ENCODE data around the gene ASPG. TPM values are rescaled to one million over a fixed set of nuclear protein-coding genes. Genes with fewer than 3 reads are reported as not detected.

The ASPG gene
- total RNA-seq, 1 donor from 2014 or later = 1.1 TPM

DNA sequence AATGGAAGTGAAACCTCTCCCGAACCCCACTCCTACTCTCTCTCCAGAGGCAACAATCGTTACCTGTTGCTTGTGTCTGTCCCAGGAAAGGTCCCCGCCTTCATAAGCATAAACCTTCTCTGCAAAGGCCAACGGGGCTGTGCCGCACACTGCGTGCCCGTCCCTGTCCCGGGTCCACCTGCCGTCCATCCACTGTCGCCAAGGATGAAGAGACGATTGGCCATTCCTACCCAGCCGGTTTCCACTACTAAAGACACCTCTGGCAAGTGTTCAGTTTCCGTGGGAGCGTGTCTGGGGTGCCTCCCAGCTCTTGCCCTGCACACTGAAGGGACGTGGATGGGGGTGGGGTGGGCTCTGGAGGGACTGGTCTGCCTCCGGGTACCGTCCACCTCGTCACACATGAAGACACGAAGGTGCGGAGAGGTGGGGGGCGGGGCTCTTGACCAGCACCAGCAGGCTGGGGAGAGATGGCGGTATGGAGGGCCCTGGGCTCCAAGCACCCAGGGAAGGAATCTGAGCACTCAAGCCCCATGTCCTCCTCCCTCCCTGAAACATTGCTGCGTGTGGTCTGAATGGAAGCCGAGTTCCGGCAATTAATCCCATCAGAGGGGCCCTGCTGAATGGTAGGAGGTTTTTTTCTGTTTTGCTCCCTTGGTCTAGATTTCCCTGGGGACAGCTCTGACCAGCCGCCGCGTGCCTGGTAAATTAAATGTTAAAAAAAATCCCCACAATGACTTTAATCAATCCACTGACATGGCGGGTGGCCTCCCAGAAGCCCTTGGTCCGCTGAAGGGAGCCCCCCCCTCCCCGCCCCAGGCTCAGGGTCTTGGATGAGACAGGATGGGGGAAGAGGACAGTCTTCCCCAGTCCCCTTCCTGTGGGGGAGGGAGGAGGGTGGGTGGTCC, 48.8 kb downstream of the ASPG start:
- DNase-seq (ENCODE audit: low spot score) = peak; percentile 74

DNA sequence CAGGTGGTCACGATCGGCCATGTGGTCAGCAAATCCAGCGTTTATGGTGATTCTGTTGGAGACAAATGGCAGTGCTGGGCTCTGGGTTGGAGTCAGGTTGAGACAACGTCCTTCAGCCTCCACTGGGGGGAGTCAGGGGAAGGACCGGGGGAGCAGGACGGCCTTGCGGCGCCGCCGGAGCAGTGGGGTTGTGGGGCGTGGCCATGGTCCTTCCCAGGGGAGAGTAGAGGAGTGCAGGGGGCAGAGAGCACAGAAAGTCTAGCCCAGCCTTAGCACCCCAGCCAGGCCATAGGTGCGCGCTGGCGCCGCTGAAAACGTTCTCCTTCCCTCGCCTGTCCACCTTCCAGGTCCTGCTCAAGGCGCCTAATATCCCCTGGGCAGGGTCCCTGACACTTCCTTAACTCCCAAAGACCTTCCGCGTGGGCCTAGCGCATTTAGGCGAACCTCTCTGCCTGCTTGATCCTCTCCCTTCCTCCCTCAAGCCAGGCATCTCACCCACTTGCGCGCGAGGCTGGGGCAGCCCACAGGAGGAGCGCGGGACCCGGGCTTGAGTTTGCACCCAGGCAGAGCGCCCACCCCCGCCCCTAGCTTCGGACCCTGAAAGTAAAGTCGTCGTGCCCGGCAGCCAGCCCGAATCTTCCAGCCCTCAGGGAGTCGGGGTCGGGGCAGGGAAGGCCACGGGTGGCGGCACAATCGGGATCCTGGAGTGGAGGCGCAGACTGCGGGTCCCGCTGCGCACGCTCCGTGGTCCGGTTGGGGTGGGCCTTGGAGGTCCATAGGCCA, 49.8 kb downstream of the ASPG start:
- peak; percentile 82 for DNase-seq (ENCODE audit: low spot score)

DNA sequence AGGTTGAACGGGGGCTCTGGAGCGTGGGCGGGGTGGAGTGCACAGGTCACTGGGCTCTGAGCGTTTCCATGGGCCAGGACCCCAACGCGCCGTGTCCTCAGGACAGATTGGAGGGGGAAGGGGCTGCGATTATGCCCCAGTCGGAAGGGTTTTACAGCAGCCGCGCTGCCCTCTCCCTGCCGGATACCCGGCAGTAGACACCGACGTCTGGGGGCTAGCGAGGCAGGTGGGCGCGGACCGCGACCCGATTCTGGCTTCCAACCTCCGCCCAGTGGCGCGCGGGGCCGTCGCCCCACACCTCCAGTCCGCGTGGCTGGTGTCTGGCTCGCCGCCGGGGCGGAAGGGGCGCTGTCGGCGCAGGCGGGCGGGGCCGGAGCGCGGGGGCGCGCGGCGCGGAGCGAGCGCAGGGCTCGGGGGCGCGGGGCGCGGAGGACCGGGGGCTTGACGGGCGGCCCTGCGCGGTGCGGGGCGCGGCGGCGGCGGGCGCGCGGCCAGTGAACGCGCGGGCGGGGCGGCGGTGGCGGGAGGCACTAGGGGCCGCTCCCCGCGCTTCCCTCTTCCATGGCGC, 50.5 kb downstream of the ASPG start:
- peak; percentile 88 for DNase-seq (ENCODE audit: low spot score)

DNA sequence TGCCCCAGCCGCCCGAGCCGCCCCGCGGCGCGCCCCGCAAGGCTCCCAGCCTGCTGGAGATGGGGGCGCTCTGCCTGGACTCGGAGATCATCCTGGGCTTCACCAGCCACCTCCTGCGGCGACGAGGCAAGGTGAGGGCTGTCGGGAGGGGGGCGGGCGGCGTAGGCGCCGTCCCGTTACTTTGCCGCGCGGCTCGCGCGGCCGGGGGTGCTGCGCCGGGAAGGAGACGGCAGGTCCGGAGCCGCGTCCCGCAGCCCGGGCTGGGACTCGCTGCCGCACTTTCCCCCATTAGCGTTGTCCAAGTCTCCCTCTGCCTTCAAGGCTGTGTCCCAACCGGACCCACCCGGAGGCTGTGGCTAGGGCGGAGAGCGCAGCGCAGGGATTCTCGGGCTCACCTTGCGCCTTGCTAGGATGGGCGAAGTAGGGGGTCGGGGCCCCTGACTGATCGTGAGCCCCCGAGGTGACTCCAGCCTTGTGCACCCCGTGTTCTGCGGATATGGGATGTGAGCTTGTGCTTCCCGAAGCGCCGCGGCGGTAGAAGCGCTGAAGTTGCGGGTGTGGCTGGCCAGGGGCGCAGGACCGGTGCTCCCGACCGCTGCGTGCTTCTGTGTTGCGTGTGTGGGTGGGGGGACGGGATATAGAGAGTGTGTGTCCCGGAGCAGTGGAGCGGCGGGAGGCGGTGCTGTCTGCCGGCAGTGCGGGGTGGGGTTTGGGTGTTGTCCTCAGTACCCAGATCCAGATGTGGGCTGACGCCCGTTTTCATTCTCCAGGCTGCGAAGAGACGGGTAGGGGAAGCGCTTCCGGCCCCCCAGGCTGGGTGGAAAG, 51.2 kb downstream of the ASPG start:
- peak; percentile 81 for DNase-seq (ENCODE audit: low spot score)

DNA sequence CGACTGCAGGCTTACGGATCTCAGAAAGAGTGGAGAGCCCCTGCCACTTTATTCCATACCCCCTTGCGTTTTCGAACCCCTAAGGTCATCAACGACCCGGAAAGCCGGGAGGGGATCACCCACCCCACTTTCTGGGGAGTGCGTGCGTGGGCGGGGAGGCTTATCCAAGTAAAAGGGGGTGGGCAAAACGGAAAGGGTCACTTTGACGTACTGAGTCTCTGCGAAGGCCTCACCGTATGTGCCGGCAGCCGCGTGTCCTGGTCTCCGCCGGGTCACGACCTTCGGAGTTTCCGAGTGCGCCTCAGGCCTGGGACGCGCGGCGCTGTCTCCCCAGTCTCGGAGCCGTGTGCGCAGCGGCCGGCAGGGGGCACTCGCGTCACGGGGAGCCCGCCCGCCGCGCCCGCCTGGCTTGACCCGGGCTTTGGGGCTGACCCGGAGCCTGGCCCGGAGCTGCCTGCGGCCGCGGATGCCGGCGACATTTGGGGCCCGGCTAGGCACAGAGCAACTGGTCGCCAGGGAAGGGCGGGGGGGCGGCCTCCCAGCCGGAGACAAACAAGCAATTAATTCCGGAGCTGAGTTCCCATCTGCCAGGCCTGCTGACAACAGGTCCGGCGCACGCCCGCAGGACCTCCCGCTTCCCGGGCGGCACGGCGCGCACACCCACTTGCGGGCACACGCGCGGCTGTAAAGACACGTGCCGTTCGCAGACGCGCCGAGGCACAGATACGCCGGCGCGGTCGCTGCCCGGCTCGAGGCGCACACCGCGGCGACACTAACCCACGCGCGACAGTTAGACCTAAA, 52.0 kb downstream of the ASPG start:
- peak; percentile 90 for DNase-seq (ENCODE audit: low spot score)

DNA sequence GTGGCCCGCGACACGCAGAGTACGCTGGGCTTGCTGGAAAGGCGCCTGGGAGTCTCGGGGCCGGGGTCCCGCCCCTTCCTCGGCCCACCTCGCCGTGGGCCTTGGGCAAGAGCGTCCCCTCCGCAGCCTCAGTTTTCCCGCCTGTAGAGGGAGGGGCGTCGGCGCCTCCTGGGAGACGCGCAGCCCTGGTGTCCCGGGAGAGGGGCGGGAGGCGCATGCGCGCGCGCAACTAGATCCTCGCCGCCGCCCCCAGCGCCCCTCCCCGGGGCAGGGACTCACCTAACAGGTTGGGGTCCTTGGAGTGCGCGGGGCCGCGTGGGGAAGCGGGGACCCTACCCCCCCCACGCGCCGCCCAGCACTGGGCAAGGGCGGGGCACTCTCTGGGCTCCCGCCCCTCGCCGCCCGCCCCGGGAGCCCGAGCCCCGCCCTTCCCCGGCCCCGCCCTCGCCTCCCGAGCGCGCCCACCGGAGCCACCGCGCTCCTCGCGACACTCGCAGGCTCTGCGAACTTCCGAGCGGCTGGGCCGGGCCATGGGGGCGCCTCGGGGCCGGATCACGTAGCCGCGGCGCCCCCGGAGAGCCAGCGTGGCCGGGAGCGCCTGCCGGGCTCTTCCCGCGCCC, 52.7 kb downstream of the ASPG start, which contains the start of gene KIF26A:
Gene KIF26A (plus strand): TSS at position 490 of the 620 bp plus-strand sequence. CDS start 136 bp downstream, outside the sequence.
- peak; percentile 89 for DNase-seq (ENCODE audit: low spot score)

DNA sequence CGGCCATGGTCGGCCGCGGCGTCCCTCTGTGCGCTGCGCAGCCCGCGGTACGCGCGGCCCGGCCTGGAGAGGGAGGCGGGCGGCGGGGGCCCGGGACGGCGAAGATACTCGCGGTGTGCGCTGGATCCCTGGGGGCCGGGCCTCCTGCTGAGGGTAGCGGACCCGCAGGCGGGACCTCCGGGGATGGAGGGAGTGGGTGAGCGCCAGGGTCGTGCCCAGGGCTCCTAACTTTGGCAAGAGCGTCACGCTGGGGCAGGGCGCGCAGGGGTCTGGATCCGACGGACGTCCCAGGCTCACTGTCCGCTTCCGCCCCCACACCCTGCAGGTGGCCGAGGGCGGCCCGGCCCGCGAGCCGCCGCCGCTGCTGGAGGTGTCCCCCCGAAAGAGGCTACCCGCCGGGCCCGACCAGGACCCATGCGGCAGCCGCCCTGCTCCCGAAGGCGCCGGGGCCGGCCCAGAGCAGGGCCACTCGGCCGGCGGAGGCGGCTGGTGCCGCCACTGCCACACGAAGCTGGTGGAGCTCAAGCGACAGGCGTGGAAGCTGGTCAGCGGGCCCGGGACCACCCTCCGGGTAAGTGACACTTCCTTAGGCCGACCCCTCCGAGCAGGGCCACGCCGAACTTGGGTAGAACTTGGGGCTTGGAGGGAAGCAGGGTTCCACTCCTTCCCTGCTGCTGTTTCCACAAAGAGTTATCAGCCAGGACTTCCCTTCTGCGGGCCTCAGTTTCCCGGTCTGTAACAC, 53.4 kb downstream of the ASPG start:
- peak; percentile 89 for DNase-seq (ENCODE audit: low spot score)

DNA sequence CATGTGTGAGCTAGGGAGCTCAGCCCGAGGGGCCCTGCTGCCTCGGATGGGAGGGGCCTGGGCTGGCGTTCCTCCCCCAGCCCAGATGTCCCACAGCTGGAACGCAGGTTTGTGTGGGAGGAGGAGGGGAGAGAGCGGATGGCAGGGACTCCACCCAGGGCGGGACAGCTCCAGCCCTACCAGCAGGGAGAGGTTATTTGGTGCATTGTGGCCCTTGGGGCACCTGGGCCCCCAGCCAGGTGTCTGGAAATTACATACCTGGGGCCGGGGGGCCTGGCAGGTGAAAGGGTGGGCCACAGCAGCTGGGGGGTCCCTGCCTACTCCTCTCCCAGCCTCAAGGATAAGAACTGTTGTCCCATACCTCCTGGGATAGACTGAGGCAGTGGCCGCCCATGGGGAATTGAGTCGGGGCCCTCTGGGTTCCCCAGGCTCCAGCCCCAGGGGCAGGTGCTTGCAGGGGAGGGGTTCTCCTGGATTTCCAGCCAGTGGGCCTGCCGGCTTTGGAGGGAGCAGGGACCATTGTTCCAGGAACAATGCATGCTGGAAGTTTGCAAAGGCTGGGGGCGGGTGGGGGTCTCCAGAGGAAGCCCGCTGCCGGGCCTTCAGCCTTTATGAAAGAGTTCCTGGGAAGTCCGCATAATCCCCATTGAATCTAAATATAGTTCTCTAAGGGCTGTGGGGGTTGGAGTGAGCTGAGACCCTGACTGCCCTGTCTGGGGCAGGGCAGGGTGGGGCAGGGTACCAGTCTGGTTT, 54.1 kb downstream of the ASPG start:
- peak; percentile 76 for DNase-seq (ENCODE audit: low spot score)

DNA sequence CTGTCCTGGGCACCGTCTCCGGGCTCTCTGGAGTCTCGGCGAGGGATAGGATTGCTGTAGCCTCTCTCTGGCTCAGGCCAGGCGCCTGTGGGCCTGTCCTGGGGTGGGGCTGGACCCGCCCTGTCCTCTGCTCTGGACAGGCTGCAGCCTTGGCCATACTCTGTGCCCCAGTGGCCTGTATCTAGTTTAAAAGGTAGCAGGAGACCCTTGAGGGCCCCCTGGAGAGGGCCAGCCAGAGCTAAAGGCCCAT, 54.6 kb downstream of the ASPG start:
- peak; percentile 76 for DNase-seq (ENCODE audit: low spot score)

DNA sequence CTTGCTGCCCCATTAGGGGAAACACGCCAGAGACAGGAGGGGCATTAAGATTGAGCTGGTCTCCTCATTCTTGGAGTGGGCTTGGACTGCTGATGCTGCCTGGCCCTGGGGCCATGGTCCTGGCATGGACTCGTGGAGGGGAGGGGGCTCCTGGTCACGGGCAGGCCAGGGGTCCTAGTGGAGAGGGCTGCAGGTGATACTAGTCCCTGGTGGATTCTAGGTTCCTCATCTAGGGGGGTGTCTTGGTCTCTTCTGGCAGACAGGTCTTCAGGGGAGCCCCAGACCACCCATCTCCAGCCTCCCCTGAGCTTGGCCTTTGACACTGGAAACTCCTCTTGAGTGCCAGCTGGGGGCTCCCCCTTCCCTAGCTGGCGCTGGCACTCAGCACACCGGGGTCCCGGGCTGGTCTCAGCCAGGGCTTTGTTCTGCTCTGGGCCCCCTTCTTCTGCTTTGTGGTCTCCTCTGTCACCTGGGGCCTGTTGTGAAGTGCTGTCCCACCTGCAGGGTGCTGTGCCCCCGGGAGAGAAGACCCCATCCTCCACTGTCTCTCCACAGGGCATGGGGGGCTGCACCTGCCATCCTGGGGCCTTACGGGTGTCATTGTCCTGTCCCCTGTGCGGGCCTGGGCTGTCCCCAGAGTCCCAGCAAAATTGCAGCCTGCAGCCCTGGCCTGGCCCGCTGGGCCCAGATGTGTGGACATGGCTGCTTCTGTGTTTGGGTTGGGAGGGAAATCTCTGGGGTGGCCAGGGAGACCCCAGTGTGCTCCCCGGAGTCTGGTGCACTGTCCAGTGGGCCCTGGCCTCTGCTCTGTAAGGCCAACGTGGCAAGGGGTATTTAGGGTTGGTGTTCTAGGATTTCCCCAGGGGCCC, 55.2 kb downstream of the ASPG start:
- peak; percentile 87 for DNase-seq (ENCODE audit: low spot score)

DNA sequence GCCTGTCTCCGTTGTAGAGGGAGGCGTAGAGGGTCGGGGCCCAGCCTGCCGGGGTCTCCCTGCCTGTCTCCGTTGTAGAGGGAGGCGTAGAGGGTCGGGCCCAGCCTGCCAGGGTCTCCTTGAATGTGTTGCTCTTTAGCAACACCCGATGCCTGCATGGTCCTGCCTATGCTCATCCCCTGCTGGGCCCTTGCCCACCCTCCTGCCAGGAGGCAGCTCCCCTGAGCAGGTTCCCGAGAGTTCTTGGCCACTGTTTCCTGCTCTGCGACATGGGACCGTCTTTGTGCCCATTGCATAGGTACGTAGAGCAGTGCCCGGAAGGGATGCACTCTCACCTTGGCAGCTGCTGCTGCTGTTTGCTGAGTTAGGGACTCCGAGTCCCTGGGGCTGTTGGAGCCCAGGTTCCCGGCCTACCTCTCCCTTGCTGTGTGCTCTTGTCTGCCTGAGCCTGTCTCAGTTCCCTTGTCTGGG, 56.2 kb downstream of the ASPG start:
- DNase-seq (ENCODE audit: low spot score) = peak; percentile 86

DNA sequence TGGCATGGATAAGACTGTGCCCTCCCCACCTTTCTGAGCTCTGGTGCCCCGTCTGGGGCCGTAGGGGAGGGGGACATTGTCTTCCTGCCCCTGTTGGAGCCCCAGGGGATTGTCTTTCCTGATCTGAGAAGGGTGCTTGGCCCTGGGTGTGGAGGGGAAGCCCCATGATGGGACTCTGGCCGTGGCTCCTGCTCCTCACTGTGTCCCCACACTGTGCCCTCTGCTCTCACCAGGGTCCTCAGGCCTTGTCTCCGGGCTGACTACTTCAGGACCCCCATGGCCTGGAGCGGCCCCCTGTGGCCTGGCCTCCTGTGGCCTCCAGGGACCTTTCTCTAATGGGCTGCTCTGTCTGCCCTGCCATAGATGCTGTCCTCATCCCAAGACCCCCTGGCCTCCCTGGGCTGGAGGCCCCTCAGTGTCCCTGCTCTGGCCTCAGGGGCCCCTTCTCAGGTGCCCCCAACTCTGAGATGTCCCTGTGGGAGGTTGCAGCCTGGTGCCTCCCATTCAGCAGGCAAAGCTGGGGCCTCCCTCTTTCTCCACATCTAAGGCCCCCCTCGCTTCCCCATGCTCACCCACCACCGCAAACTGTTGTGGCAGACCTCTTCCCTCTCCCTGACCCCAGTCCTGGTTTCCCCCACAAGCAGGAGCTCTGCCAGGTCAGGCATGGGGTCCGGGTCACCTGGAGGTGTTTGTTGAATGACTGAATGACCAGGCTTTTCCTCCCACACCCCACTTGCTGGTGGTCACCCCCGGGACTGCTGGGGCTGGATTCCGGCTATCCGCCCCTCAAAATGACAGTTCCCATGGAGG, 56.8 kb downstream of the ASPG start:
- DNase-seq (ENCODE audit: low spot score) = peak; percentile 76

DNA sequence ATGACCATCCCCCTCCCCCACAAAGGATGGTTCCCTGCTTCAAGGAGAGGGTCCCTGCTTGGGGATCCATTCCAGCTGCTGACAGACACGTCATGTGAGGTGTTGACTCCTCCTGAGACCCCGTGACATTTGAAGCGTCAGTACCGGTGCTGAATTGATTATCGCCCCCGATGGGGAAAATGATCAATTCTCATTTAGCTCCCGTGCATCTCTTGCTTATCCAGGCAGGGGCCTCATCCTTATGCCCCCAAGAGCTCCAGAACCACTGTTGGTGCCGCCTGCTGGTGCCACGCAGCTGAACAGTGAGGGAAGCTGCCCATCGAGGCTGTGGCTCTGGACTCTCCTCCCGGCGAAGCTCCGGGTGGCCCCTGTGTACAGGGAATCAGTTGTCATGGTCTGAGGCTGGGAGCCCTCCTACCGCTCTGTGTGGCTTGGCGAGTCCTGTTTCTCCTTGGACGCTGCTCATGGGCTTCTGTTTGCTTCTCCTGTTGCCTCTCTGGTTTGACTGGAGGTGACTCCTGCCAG, 57.5 kb downstream of the ASPG start:
- DNase-seq (ENCODE audit: low spot score) = peak; percentile 87

DNA sequence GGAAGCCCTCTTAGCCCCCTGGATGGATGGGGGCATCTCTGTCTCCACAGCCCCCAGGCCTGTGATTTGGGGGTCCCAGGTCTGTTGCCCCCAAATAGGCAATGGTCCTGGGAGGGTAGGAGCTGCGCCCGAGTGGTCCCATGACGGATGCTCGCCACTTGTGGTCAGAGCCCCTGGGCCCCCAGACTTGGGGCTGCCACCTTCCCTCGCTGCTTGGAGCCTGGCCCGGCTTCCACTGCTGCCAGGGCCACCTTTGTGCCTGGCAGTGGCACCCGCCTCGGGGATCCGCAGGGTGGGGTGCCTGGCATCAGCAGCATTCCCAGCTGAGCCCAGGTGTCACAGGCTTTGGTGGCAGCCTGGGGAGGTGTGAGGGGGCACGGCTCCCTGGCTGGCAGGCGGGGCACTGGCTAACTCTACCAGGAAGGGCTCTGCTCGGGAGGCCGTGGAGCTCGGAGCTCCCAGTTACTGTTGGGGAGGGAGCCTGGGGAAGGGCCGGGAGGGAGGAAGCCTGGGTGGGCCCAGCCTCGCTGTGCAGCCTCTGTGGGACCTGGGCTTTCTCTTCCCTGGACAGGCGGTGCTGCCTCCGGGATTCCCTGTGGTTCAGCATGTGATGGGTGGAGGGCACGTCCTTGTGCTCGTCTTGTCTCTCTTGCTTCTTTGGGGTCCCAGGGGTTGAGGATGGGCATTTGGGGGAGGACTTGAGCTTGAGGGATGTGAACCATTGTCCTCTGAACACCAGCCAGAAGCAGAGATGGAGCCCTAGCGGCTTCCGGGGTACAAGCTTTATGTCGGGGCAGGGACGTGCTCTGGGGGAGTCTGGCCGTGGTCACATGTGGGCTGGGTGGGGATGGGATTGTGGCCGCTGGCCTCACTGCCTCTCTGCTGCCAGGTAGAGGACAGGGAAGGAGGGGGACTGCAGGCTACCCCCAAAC, 58.3 kb downstream of the ASPG start:
- peak; percentile 82 for DNase-seq (ENCODE audit: low spot score)

DNA sequence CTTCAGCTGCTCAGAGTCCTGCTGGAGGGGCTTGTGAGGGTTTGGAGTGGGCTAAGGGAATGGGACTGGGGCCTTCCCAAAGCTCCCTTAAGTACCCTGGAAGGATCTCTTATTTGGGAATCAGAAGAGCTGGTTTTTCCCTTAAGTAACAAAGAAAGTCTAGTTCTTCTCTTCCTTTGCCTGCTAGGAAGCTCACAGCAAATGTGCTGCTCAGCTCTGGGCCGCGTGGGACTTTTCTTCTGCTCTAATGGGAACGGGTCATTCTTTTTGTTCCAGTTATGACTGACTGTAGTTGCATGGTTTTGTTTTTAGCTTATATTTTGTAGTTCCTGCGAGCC, 58.9 kb downstream of the ASPG start:
- peak; percentile 26 for DNase-seq (ENCODE audit: low spot score)

All from mesenteric fat pad (tissue), 1 donor.